ENCODE data around the gene POLR1G. TPM values are rescaled to one million over a fixed set of nuclear protein-coding genes. Genes with fewer than 3 reads are reported as not detected.
A peak's percentile ranks its signal among the peaks of the same experiment; 100 is the strongest.

The POLR1G gene
- total RNA-seq, 4 donors from 2014 or later = 2.9 to 8.7 (median 6.0) TPM

- Histone ChIP-seq H3K9me3 (no peaks in the 10 kb centered on the region), H3K4me1 (peaks cover 19 to 32% (median 28%) of the 10 kb centered on the region in 4 donors), H3K27me3 (no peaks in the 10 kb centered on the region), H3K4me3 (no peak overlapping the region), H3K36me3 (no peaks in the 10 kb centered on the region), H3K27ac (replicated peaks in 1 of 4) (peak overlapping the region; percentile 79 to 87 (median 85))
- DNase-seq (ENCODE audit: extremely low spot score) = no peak
- 59% methylated on average over 2 of the region's 2 CpGs for WGBS
- TF ChIP-seq POLR2A (IDR thresholded peaks at IDR 0.05; ENCODE audit: low read depth) (no peak), EP300 (IDR thresholded peaks at IDR 0.05) (no peak), POLR2AphosphoS5 (IDR thresholded peaks at IDR 0.05) (no peak), CTCF (IDR thresholded peaks at IDR 0.05) (no peak)
- intact Hi-C loops (cut with DNase I) = no loop called here
Measured at GRCh38 chr19:45456500-45456815, 50.0 kb downstream of the POLR1G start.

- intact Hi-C loops (cut with DNase I) = no loop called here
- Histone ChIP-seq H3K36me3 (no peaks in the 10 kb centered on the region), H3K4me1 (peaks cover 16 to 28% (median 24%) of the 10 kb centered on the region in 4 donors), H3K27me3 (no peaks in the 10 kb centered on the region), H3K27ac (replicated peaks in 1 of 4) (no peak overlapping the region), H3K4me3 (no peak overlapping the region), H3K9me3 (no peaks in the 10 kb centered on the region)
- DNase-seq (ENCODE audit: extremely low spot score) = no peak
- no peak for TF ChIP-seq EP300 (IDR thresholded peaks at IDR 0.05)
- no peak for TF ChIP-seq POLR2A (IDR thresholded peaks at IDR 0.05; ENCODE audit: low read depth)
- TF ChIP-seq CTCF (IDR thresholded peaks at IDR 0.05) = no peak
- no peak for TF ChIP-seq POLR2AphosphoS5 (IDR thresholded peaks at IDR 0.05)
Measured at GRCh38 chr19:45457776-45458175, 51.3 kb downstream of the POLR1G start.

Small RNA genes within 50 kb of the gene (small RNA-seq; reads per million reads assigned to genes)
- 0 reads per million in 3 donors for gene MIR6088

Other genes with a start within 250 kb of the POLR1G start
- under 1 TPM in 1 of 4 donors, not detected in 3; 0.26 TPM for gene NKPD1, start 245.7 kb upstream of the POLR1G start, total RNA-seq
- gene TRAPPC6A, start 228.4 kb upstream of the POLR1G start, total RNA-seq = 10 to 100 TPM; 18.3 to 27.0 (median 19.4) TPM
- 10 to 100 TPM in 3 of 4 donors, 1 to 10 TPM in 1; 5.4 to 21.9 (median 16.1) TPM for gene BLOC1S3, start 227.9 kb upstream of the POLR1G start, total RNA-seq
- 1 to 10 TPM in 3 of 4 donors, under 1 TPM in 1; 0.42 to 3.6 (median 2.5) TPM for gene EXOC3L2, start 161.2 kb upstream of the POLR1G start, total RNA-seq
- 10 to 100 TPM; 17.4 to 36.9 (median 27.5) TPM for gene MARK4, start 155.4 kb upstream of the POLR1G start, total RNA-seq
- gene CKM, start 83.8 kb upstream of the POLR1G start, total RNA-seq = 1 to 10 TPM in 2 of 4 donors, under 1 TPM in 1, not detected in 1; 0.66 to 1.4 (median 1.1) TPM
- gene KLC3, start 65.9 kb upstream of the POLR1G start, total RNA-seq = not detected
- 10 to 100 TPM in 2 of 4 donors, 1 to 10 TPM in 2; 6.5 to 16.6 (median 11.4) TPM for gene ERCC2, start 36.1 kb upstream of the POLR1G start, total RNA-seq
- gene PPP1R13L, start 1.6 kb upstream of the POLR1G start, total RNA-seq = 10 to 100 TPM in 2 of 4 donors, 1 to 10 TPM in 2; 4.1 to 16.8 (median 9.5) TPM
- gene ERCC1, start 17.3 kb downstream of the POLR1G start, total RNA-seq = 100 to 1,000 TPM in 1 of 4 donors, 10 to 100 TPM in 3; 62.8 to 102 (median 69.3) TPM
- gene FOSB, start 61.4 kb downstream of the POLR1G start, total RNA-seq = 10 to 100 TPM in 2 of 4 donors, 1 to 10 TPM in 2; 2.2 to 25.2 (median 6.9) TPM
- gene RTN2, start 90.4 kb downstream of the POLR1G start, total RNA-seq = 10 to 100 TPM in 3 of 4 donors, 1 to 10 TPM in 1; 7.0 to 23.6 (median 17.2) TPM
- 1 to 10 TPM; 1.6 to 3.8 (median 3.0) TPM for gene PPM1N, start 91.8 kb downstream of the POLR1G start, total RNA-seq
- 100 to 1,000 TPM; 172 to 321 (median 210) TPM for gene VASP, start 100.8 kb downstream of the POLR1G start, total RNA-seq
- 10 to 100 TPM in 2 of 4 donors, 1 to 10 TPM in 2; 6.2 to 20.0 (median 13.8) TPM for gene OPA3, start 178.2 kb downstream of the POLR1G start, total RNA-seq
- 1 to 10 TPM in 3 of 4 donors, under 1 TPM in 1; 0.42 to 6.6 (median 4.8) TPM for gene GPR4, start 195.6 kb downstream of the POLR1G start, total RNA-seq
- gene EML2, start 232.8 kb downstream of the POLR1G start, total RNA-seq = 10 to 100 TPM; 12.0 to 28.4 (median 18.3) TPM